ENCODE data around the gene FGR.
"Not testable (repeated sequence)": the region's sequence is repeated elsewhere in the genome, so short reads cannot be mapped to it uniquely, and the experiment has no call there.

The FGR gene

GRCh38 chr1:27634177-27634984, 604 bp downstream of the FGR start:
- peak in 1 of 14 donors; percentile 24 for DNase-seq

- no peak for DNase-seq
Measured at GRCh38 chr1:27633640-27634176, 1.3 kb downstream of the FGR start.

GRCh38 chr1:27633298-27633610, 1.7 kb downstream of the FGR start:
- no peak for DNase-seq

- DNase-seq, result no peak
Measured at GRCh38 chr1:27632387-27633297, 2.3 kb downstream of the FGR start.

GRCh38 chr1:27630859-27631491, 4.0 kb downstream of the FGR start:
- no peak for DNase-seq

GRCh38 chr1:27628712-27629111, 6.3 kb downstream of the FGR start:
- DNase-seq, result no peak

- not testable (repeated sequence) for DNase-seq
Measured at GRCh38 chr1:27627733-27628132, 7.3 kb downstream of the FGR start.

- no peak for DNase-seq
Measured at GRCh38 chr1:27627061-27627460, 7.9 kb downstream of the FGR start.

GRCh38 chr1:27626031-27626935, 8.7 kb downstream of the FGR start:
- peak in 1 of 14 donors; percentile 19 for DNase-seq

- no peak for DNase-seq
Measured at GRCh38 chr1:27624467-27625178, 10.4 kb downstream of the FGR start.

- DNase-seq, result no peak
Measured at GRCh38 chr1:27623327-27624212, 11.4 kb downstream of the FGR start.

- DNase-seq, result no peak
Measured at GRCh38 chr1:27622828-27623227, 12.2 kb downstream of the FGR start.

- DNase-seq, result no peak
Measured at GRCh38 chr1:27621051-27621920, 13.7 kb downstream of the FGR start.

- DNase-seq, result not testable (repeated sequence)
Measured at GRCh38 chr1:27619782-27620438, 15.1 kb downstream of the FGR start.

- DNase-seq, result no peak
Measured at GRCh38 chr1:27618341-27619082, 16.5 kb downstream of the FGR start.

- DNase-seq, result no peak
Measured at GRCh38 chr1:27617420-27617819, 17.6 kb downstream of the FGR start.

- no peak for DNase-seq
Measured at GRCh38 chr1:27616441-27616840, 18.5 kb downstream of the FGR start.

Data from C1 segment of cervical spinal cord (tissue), 14 donors.